NCI-H526 treated with DMSO at 0.1 percent for 48 hours (cell line): ENCODE data around the gene OCRL.

Source experiments
- DNase-seq: peaks from one replicate; lab custom pipeline; 2025; lab: John Stamatoyannopoulos, UW

The OCRL gene

GRCh38 chrX:129585691-129586090 lies 45.6 kb downstream of the OCRL start:
- no peak for DNase-seq

GRCh38 chrX:129586446-129586845 lies 46.4 kb downstream of the OCRL start:
- DNase-seq: no peak

- DNase-seq: no peak
Measured at GRCh38 chrX:129590596-129590995, 50.5 kb downstream of the OCRL start.

GRCh38 chrX:129593137-129593536 lies 53.1 kb downstream of the OCRL start:
- DNase-seq: no peak

- DNase-seq: no peak
Measured at GRCh38 chrX:129594781-129595180, 54.7 kb downstream of the OCRL start.

GRCh38 chrX:129596077-129596476 lies 56.0 kb downstream of the OCRL start:
- DNase-seq: no peak

- DNase-seq: no peak
Measured at GRCh38 chrX:129597905-129598304, 57.8 kb downstream of the OCRL start.

GRCh38 chrX:129599499-129599898 lies 59.4 kb downstream of the OCRL start:
- no peak for DNase-seq

GRCh38 chrX:129599996-129600395 lies 59.9 kb downstream of the OCRL start:
- no peak for DNase-seq

GRCh38 chrX:129600981-129601424 lies 60.9 kb downstream of the OCRL start:
- peak; percentile 1 for DNase-seq

GRCh38 chrX:129606918-129607317 lies 66.9 kb downstream of the OCRL start:
- peak; percentile 2 for DNase-seq

GRCh38 chrX:129608496-129608895 lies 68.4 kb downstream of the OCRL start:
- no peak for DNase-seq

- no peak for DNase-seq
Measured at GRCh38 chrX:129609395-129609794, 69.3 kb downstream of the OCRL start.

- no peak for DNase-seq
Measured at GRCh38 chrX:129612396-129612795, 72.3 kb downstream of the OCRL start.

- DNase-seq: no peak
Measured at GRCh38 chrX:129613596-129613995, 73.5 kb downstream of the OCRL start.

- DNase-seq: no peak
Measured at GRCh38 chrX:129614481-129615255, 74.6 kb downstream of the OCRL start.

- no peak for DNase-seq
Measured at GRCh38 chrX:129617420-129617819, 77.4 kb downstream of the OCRL start.

GRCh38 chrX:129618997-129619396 lies 78.9 kb downstream of the OCRL start:
- no peak for DNase-seq

- no peak for DNase-seq
Measured at GRCh38 chrX:129622757-129623301, 82.8 kb downstream of the OCRL start.

- peak; percentile 57 for DNase-seq
Measured at GRCh38 chrX:129626026-129626425, 86.0 kb downstream of the OCRL start.

GRCh38 chrX:129629837-129630236 lies 89.8 kb downstream of the OCRL start:
- no peak for DNase-seq

- no peak for DNase-seq
Measured at GRCh38 chrX:129631849-129632248, 91.8 kb downstream of the OCRL start.

GRCh38 chrX:129632443-129632842 lies 92.4 kb downstream of the OCRL start:
- no peak for DNase-seq

GRCh38 chrX:129634541-129634940 lies 94.5 kb downstream of the OCRL start:
- DNase-seq: no peak
